ENCODE results near the gene UBE2E2.
A peak's percentile ranks its signal among the peaks of the same experiment; 100 is the strongest.

The UBE2E2 gene

DNA sequence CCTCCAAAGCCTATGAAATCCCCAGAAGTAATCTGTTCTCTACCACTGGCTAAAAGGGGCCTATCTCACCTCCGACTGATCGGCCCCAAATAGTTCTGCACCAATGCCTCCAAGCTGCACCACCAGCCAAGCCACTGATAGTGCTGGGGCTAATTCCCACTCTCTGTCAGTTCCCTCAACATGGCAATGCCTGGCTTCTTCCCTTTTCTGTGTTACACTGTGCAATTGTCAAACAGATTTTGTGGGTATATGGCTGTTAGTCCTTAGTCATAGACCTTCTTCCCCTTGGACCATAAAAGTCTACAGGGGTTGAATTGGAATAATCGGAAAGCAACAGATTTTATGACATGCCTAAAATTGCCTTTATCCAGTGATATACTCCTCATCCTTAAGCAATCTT is 9.3 kb upstream of the UBE2E2 start:
- no peak for DNase-seq (ENCODE audit: low spot score)

- no peak for DNase-seq (ENCODE audit: low spot score)
Measured at GRCh38 chr3:23198801-23199200, 4.3 kb upstream of the UBE2E2 start.

DNA sequence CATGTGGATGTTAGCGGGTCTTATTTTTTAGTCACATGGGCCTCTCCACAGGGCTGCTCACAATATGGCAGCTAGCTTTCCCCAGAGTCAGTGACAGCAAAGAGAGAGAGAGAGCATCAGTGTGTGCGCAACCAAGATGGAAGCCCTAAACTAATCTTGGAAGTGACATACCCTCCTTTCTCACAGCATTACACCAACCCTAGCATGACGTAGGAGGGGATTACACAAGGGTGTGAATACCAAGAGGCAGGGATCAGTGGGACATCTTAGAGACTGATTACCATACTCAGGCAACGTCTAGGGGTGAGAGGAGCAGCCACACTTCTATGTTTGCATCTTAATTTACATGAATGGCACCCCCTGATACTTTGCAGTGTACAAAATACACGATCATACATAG is 3.5 kb upstream of the UBE2E2 start:
- no peak for DNase-seq (ENCODE audit: low spot score)

GRCh38 chr3:23201154-23201838 is 1.8 kb upstream of the UBE2E2 start:
- no peak for DNase-seq (ENCODE audit: low spot score)

- no peak for DNase-seq (ENCODE audit: low spot score)
Measured at GRCh38 chr3:23202203-23202920, 765 bp upstream of the UBE2E2 start.

- peak; percentile 46 for DNase-seq (ENCODE audit: low spot score)
Measured at GRCh38 chr3:23203708-23204330, 692 bp downstream of the UBE2E2 start.

DNA sequence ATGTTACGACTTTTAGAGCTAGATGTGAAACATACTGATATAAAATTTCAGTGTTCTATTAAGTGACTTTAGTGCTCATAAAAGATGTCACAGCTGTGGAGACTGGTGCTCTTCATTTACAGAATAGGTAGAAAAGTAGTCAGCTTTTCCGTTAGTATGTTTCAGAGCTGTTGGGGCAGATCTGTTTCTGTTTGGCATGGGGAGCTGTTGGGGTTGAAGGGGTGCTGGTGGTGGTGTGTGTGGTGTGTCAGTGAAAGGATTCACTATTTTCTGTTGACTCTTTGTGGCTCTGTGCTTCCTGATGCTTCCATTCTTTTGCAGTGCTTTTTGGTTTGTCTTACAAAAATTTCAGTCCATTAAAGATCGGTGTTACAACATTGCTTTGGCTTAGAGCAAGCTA is 3.2 kb downstream of the UBE2E2 start:
- DNase-seq (ENCODE audit: low spot score), result no peak

- no peak for DNase-seq (ENCODE audit: low spot score)
Measured at GRCh38 chr3:23209103-23209502, 6.0 kb downstream of the UBE2E2 start.

DNA sequence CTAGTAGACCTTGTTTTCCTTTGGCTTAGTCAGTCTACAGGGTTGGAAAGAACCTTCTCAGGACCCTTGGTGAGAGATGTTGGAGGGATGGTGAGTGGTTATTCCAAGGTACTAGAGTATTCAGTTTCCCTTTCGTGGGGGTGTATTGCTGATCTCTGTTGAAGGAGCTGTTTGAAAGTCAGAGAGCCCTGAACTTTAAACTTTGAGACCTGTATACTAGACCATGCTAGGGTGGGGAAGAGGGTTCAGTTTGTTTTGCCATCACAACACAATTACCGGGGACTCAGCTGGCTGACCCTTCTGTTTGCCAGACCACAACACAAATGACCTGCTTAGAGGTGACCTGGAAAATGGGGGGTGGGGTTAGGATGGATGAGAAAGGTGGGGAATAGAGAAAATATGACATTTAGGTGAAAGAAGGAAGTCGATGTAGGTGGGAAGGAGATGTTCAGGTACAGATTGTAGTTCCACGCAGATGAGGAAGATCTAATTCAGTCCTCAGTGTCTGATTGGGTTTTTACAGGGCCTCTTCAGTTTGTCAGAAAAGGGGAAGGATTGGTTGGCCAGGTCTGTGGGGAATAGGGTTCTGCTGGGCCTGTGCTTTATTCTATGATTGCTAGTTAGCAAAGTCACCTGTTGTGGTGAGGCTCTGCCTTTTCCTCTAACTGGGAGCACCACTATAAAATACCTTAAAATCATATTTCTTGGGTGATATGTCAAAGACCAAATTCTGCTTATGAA is 6.8 kb downstream of the UBE2E2 start:
- DNase-seq (ENCODE audit: low spot score), result no peak

DNA sequence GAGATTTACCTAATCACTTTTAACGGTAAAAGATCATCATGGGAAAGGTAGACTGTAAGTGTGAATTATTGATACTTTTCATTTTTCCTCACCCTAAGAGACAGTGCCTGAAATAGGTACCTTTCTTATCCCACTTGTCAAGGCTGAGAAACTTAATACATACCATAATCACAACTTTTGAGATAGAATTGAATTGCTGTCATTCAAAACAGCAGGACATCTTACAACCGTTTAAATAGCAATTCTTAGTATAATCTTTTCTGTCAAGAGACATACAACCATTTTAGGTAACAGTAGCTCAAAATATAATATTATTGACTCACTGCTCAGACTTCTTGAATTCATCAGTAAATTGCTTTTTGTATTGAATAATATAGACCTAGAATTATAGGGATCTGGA is 10.7 kb downstream of the UBE2E2 start:
- DNase-seq (ENCODE audit: low spot score), result no peak

DNA sequence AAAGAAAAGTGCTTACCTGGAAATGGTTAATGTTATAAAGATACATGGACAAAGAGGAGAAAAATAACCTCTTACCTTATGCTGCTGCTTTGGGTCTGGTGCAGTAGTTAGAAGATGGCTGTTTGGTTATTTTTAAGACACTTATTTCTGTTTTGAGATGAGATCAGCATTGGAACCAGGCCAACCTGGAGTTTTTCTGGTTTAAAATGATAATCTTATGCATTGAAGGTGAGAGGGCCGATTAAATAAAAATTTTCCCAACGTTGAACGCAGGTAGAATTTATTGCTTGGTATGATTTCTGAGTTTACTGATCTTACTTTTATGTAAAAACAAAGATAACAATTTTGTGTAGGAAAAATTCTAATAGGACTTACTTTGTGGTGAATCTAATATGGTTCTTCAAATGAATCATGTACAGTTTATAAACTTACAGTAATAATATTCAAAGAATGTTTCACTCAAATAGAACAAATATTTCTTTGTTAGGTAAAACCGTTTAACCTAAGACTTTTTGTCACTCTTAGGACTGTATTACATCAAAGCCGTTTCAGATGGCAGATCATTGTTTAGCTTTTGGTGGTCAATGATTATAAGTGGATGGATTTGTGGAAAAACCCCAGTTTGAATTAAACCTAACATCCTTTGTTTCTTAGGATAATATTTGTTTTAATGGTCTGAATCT is 14.9 kb downstream of the UBE2E2 start:
- DNase-seq (ENCODE audit: low spot score), result no peak

GRCh38 chr3:23219117-23219516 is 16.0 kb downstream of the UBE2E2 start:
- no peak for DNase-seq (ENCODE audit: low spot score)

DNA sequence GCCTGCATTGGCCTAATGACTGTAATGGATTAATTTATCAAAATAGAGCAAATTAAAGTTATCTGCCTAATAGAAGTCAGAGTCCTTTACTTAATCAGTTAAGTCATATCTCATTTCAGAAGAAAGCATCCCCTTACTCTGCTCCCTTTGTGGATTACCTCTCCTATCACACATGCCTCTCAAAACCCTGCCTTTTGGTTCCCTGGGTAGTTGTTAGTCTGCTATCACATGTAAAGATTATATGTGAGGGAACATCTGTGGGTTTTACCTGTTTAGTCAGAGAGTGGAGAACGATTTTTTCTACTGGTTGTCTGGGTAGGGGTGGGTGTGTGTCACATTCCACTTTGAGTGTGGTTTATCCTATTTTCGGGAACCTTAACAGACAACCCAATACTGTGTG is 16.4 kb downstream of the UBE2E2 start:
- DNase-seq (ENCODE audit: low spot score), result no peak

- DNase-seq (ENCODE audit: low spot score), result no peak
Measured at GRCh38 chr3:23221136-23221535, 18.0 kb downstream of the UBE2E2 start.

GRCh38 chr3:23232016-23232415 is 28.9 kb downstream of the UBE2E2 start:
- DNase-seq (ENCODE audit: low spot score), result no peak

GRCh38 chr3:23232854-23233253 is 29.7 kb downstream of the UBE2E2 start:
- no peak for DNase-seq (ENCODE audit: low spot score)

GRCh38 chr3:23235264-23235663 is 32.1 kb downstream of the UBE2E2 start:
- DNase-seq (ENCODE audit: low spot score), result no peak

DNA sequence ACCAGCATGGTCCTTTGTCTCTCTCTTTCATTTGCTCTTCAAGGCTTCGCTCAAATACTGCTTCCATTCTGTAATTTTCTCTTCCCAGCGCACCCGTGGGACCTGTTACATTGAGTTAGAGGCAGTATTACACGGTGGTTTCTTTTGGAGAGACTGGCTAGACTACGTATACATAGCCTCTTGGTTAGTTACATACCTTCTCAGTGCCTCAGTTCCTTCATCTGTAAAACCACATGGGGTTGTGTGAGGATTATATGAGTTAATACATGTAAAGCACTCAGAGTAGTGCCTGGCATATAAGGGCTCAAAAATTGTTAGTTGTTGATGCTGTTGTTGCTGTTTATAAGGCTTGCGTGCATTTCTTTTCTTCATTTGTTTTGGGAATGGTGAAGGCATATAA is 33.8 kb downstream of the UBE2E2 start:
- DNase-seq (ENCODE audit: low spot score), result no peak

DNA sequence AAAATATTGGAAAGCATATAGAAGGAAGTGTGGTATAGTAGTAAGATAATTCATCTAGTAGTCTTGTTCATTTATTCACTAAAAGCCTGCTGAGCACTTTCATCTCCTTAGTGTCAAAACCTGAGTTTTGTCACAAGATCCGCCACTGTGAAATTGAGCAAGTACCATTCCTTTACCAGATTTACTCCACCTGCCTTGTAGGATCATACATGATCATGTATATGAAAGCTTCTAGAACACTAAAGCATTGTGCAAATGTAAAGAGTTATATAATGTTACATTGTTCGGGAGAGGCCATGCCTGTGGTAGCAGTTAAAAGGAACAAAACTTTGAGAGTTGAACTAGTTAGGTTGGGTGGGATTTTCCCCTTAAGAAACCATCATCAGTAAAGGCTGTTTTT is 35.0 kb downstream of the UBE2E2 start:
- DNase-seq (ENCODE audit: low spot score), result no peak

GRCh38 chr3:23238578-23238977 is 35.5 kb downstream of the UBE2E2 start:
- no peak for DNase-seq (ENCODE audit: low spot score)

DNA sequence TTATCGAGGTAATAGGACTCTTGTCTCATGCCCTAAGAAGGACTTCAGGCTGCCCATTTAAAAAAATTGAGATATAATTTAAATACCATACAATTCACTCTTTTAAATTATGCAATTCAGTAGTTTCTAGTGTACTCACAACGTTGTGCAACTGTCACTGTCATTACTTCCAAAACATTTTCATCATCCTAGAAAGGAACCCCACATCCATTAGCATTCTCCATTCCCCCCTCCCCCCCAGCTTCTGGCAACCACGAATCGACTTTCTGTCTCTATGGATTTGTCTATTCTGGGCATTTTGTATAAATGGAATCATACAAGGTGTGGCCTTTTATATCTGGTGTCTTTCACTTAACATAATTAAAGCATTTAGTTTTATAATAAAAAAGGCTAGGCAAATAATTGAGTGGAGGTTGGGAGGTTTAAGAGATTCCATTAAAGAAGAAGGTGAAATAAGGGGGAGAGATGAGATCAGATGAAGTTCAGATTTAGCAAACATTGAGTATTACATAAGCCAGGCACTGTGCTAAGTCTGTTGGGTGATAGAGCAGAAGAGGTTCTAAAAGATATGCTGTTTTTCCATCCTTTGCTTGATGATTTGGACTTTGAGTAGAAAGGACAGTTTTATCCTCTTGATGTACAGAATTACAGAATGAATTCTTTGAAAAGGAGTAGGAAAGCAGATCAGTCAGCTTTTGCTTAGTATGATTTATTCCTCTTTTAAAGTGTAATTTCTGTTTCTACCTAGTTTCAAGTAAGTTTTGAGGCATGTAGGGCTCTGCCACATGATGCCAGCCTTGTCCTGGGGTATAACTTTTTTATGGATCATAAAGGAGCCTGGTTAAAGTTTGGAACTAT is 36.3 kb downstream of the UBE2E2 start:
- DNase-seq (ENCODE audit: low spot score), result no peak
